Stimulated activated CD8-positive, alpha-beta memory T cell treated with anti-CD3 and anti-CD28 coated beads, Interleukin-2, amount 100 ng/mL, for 1 hour (primary cell): Measurements from ENCODE around the gene ATAD3B.
A peak's percentile ranks its signal among the peaks of the same experiment; 100 is the strongest.
"Not testable (repeated sequence)": the region's sequence is repeated elsewhere in the genome, so short reads cannot be mapped to it uniquely, and the experiment has no call there.

Source experiments
- DNase-seq, 2 donors: peaks; one replicate each; pipeline ENCODE4 v3.0.0-alpha.2; 2020; ENCODE audit warnings: low read depth in 2 of 2

The ATAD3B gene

GRCh38 chr1:1479547-1480487, 8.3 kb downstream of the ATAD3B start:
- no peak for DNase-seq

DNA sequence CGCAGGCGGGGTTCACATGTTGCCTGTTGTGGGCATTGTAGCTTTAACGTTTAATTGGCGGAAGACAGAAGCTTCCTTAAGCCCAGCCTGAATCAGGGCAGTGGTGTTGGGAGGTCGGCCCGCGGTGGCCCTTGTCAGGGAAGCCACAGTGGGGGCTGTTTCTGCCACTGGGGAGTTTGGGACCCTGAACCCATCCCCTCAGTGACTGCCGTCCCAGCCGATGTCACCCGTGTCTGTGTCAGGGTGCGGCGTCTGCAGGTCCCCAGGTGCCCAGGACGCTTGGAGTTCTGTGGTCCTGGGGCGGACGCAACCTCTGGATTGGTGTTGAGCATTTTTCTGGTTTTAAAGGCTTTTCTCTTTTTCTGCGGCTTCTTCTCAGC, 8.9 kb downstream of the ATAD3B start:
- DNase-seq: not testable (repeated sequence)

GRCh38 chr1:1481811-1482210, 10.2 kb downstream of the ATAD3B start:
- not testable (repeated sequence) for DNase-seq

- DNase-seq: no peak
Measured at GRCh38 chr1:1482856-1483255, 11.3 kb downstream of the ATAD3B start.

DNA sequence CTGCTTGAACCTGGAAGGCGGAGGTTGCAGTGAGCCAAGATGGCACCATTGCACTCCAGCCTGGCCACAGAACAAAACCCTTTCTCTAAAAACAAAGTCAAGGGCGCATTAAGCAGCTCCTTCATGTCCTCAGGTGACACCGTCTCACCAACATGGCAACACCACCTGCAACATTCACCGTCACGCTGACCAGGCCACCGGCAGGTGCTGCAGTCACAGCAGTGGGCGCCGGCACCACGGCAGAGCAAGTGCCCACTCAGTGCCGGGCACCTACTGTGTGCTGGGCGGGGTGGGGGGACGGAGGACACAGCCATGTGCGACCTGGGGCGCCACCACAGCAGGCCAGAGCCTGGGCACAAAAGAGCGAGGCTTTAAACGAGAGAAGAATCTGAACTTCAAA, 12.1 kb downstream of the ATAD3B start:
- DNase-seq: no peak

GRCh38 chr1:1484976-1485750, 13.6 kb downstream of the ATAD3B start:
- DNase-seq: not testable (repeated sequence)

DNA sequence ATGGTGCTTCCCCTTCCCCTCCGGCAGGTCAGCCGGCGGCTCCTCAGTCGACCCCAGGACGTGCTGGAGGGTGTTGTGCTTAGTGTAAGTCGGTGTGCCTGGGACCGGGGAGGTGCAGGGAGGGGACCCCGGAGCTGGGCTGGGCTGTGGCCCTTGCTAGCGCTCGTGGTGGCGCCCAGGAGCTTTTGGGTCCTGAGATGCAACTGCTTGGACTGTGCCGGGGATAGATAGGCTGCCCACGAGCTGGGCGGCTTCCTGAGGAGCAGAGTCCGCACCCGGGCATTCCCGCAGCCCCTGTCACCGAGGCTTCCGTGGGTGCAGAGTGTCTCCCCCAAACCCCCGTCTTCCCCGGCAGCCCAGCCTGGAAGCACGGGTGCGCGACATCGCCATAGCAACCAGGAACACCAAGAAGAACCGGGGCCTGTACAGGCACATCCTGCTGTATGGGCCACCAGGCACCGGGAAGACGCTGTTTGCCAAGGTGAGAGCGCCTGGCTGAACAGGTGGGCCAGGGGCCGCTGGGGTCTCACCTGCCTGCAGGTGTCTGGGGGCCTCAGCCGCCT, 14.3 kb downstream of the ATAD3B start:
- not testable (repeated sequence) for DNase-seq

DNA sequence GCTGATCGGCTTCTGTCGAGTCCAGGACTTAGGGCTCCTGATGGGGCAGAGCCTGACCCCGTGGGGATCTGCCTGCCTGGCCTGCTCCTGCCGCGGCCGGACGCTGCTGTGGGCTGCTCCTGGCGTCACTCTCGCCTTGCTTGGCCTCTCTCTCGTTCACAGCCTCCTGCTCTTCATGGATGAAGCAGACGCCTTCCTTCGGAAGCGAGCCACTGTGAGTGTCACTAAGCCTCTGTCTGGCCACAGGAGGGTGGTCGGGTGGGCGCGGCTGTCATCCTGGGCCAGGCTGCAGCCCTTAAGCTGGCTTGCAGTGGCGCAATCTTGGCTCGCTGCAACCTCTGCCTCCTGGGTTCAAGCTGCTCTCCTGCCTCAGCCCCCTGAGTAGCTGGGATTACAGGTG, 16.1 kb downstream of the ATAD3B start:
- DNase-seq: no peak

DNA sequence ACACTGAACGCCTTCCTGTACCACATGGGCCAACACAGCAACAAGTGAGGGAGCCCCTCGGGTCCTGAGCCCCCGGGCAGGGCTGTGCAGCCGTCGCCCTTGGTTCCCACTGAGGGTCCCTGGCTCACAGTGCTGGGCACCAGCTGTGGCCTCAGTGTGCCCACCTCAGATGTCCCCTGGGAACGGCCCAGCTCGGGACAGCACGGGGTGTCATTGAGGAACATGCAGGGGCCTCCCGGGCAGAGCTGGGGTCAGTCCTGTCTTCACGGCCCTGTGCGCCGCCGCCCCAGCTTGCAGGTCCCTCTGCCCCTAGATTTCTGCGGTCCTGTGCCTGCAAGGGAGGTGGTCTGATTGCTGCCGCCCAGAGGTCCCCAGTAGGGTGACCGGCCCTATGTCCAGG, 17.7 kb downstream of the ATAD3B start:
- DNase-seq: no peak

GRCh38 chr1:1489861-1490260, 18.3 kb downstream of the ATAD3B start:
- no peak for DNase-seq

DNA sequence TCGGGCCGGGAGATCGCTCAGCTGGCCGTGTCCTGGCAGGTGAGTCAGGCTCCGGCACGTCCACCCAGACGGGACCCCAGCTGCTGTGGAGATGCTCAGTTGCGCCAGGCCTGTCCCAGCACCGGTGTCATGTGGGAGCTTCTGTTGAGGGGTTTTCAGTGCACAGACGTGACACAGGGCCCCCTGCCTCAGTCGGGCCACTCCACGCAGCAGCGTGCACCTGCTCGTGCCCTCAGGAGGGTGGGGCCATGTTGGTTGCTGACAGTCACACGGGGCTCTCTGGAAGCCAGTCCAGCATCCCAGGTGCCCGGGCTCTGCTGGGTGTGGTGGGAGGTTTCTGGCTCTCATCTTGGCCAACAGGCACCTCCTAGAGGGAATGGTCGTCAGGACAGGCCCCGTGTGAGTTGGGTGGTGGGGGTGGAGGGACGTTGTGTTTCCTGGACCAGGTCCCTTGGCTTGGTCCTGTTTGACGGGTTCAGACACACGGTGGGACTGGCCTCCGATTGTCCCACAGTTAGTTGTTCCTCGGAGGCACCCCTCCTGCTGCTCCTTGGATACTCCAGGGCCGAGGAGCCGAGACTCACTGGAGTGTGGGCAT, 19.2 kb downstream of the ATAD3B start:
- DNase-seq: no peak

GRCh38 chr1:1491601-1492000, 20.0 kb downstream of the ATAD3B start:
- DNase-seq: no peak

DNA sequence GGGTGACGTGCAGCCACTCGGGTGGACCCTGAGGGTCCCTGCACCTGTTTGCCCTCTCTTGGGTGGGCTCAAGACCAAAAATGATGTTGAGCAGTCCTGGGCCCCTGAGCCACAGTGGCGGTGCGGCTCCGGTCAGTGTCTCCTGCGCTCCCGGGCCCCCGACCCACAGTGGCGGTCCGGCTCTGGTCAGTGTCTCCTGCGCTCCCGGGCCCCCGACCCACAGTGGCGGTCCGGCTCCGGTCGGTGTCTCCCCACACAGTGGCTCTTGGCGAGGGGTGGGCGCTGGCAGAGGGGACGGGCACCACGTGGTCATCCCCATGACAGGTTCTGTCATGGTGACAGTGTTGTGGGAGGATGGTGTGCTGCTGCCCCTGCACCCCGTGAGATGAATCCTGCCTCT, 22.7 kb downstream of the ATAD3B start:
- DNase-seq: not testable (repeated sequence)

DNA sequence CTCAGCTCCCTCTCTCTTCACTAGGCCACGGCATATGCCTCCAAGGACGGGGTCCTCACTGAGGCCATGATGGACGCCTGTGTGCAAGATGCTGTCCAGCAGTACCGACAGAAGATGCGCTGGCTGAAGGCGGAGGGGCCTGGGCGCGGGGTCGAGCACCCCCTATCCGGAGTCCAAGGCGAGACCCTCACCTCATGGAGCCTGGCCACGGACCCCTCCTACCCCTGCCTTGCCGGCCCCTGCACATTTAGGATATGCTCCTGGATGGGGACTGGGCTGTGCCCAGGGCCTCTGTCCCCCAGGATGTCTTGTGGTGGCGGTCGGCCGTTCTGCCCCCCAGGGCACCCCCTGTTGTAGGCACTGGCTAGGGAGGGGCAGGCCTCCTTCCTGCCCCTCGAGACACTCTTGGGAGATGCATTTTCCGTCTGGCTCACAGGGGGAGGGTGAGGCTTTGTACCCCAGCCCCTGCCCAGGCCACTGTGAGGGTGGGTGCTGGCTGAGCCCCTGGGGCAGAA, 24.0 kb downstream of the ATAD3B start:
- not testable (repeated sequence) for DNase-seq

DNA sequence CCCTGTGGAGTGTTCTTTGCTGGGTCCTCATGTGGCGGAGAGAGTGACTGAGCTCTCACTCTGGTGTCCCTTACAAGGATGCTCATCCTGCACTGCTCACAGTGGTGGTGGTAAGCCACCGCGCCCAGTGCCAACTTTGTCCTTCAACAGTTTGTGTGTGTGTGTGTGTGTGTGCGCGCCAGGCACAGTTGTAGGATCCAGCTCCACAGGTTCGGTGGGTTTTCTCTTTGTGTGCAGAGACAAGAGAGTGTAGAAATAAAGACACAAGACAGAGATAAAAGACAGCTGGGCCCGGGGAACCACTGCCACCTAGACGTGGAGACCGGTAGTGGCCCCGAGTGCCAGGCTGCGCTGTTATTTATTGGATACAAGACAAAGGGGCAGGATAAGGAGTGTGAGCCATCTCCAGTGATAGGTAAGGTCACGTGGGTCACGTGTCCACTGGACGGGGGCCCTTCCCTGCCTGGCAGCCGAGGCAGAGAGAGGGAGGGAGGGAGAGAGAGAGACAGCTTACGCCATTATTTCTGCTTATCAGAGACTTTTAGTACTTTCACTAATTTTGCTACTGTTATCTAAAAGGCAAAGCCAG, 33.3 kb downstream of the ATAD3B start:
- peak; percentile 34 to 45 for DNase-seq

- DNase-seq: not testable (repeated sequence)
Measured at GRCh38 chr1:1505366-1505798, 33.8 kb downstream of the ATAD3B start.

GRCh38 chr1:1505801-1506200, 34.2 kb downstream of the ATAD3B start:
- not testable (repeated sequence) for DNase-seq

DNA sequence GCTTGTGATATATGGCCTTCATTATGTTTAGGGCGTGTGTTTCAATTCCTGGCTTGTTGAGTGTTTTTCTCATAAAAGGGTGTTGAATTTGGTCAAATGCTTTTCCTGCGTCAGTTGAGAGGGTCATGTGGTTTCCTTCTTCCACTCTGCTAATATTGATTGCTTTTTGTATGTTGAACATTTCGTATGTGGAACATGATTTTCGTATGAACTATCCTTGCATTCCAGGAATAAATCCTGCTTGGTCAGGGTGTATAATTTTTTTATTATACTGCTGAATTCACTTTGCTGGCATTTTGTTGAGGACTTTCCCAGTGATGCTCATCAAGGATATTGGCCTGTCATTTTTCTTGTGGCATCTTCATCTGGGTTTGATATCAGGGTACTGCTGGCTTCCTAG, 35.7 kb downstream of the ATAD3B start:
- no peak for DNase-seq

DNA sequence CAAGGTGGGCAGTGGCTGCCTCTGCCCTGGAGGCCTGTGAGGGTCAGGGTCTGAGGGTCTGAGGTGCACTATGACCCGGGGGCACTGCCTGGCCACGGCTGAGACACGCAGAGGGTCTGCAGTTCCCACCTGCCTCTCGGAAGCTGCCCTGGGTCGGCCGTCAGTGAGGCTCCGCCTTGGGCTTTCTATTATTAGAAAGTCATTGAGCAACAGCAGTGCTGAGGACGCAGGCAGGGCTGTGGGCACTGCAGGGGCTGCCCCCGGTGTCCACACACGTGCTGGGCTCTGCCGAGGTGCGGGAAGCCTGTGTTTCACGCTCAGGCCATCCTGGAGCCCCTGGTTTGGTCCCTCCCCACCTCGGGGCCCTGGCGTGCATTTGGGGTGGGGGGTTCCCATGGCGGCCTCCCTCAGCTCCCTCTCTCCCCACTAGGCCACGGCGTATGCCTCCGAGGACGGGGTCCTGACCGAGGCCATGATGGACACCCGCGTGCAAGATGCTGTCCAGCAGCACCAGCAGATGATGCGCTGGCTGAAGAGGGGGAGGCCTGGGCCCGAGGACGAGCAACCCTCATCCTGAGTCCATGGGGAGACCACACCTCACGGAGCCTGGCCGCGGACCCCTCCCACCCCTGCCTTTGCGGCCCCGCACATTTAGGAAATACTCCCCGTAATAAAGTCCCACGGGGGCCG, 37.4 kb downstream of the ATAD3B start:
- not testable (repeated sequence) for DNase-seq

DNA sequence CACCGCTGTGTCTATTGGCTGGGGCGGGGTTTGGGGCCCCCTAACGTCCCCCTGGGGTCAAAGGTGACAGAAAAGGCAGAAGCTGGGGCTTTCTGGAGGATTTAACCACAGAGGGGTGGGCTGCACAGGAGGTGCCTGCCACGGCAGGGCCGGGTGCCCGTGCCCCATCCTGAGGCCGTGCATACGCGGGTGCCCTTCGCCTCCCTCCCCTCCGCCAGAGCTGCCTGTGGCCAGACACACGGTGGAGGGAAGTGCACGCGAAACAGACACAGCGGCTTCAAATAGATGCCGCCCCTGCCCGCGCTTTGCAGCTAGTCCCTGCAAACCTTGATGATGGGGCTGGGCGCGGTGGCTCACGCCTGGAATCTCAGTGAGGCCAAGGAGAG, 37.9 kb downstream of the ATAD3B start:
- DNase-seq: not testable (repeated sequence)
